GM12875 (cell line): ENCODE data around the gene COL9A3.

Source experiments
- H3K4me3 ChIP-seq: one replicate; pipeline ENCODE4 v1.5.1; 2011; ENCODE audit warnings: low read depth, low read length, control low read depth
- CTCF ChIP-seq: IDR thresholded peaks from 2 replicates; pipeline ENCODE4 v1.5.1; 2011; ENCODE audit warnings: low read depth, mild to moderate bottlenecking, control low read depth, inconsistent platforms, low read length, moderate library complexity, borderline replicate concordance; ENCODE audit not compliant: insufficient read depth

COL9A3 gene

DNA sequence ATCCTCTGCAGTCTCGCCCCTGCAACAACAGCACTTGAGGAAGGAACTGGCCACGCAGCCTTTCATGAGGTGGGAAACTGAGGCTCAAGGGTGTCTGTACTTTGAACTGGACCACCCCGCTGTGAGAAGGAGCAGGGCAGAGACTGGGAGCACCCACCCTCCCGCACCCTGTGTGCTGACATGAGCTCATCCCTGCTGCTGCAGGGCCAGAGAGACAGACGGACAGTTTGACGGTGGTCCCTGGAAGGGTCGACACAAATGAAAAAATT is 37.5 kb upstream of the COL9A3 start:
- H3K4me3 ChIP-seq, result no peak overlapping the region
- no peak for TF ChIP-seq CTCF

DNA sequence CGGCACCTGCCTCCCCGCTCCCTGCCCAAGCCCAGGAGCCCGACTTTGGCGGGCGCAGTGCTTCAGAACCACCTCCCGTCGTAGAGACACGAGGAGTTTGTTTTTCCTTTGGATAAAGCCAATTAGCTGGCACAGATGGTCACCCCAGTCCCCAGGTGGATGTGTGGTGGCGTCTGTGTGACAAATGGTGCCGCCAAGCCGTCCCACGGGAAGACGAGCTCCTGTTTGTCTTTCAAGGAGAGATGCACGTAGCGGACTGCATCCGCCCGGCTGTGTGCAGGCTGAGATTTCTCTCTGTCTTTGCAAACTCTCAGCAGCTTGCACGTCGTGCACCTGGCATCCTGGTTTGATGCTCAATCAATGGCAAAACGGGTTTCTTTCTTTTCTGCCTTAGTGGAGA is 36.6 kb upstream of the COL9A3 start:
- H3K4me3 ChIP-seq, result no peak overlapping the region
- no peak for TF ChIP-seq CTCF

- no peak overlapping the region for H3K4me3 ChIP-seq
- TF ChIP-seq CTCF, result no peak
Measured at GRCh38 chr20:62780696-62781095, 36.2 kb upstream of the COL9A3 start.

GRCh38 chr20:62782149-62782892 is 34.5 kb upstream of the COL9A3 start:
- TF ChIP-seq CTCF, result no peak
- no peak overlapping the region for H3K4me3 ChIP-seq

GRCh38 chr20:62782893-62783278 is 34.0 kb upstream of the COL9A3 start:
- no peak for TF ChIP-seq CTCF
- H3K4me3 ChIP-seq, result no peak overlapping the region

GRCh38 chr20:62784497-62784896 is 32.4 kb upstream of the COL9A3 start:
- TF ChIP-seq CTCF, result no peak
- no peak overlapping the region for H3K4me3 ChIP-seq

DNA sequence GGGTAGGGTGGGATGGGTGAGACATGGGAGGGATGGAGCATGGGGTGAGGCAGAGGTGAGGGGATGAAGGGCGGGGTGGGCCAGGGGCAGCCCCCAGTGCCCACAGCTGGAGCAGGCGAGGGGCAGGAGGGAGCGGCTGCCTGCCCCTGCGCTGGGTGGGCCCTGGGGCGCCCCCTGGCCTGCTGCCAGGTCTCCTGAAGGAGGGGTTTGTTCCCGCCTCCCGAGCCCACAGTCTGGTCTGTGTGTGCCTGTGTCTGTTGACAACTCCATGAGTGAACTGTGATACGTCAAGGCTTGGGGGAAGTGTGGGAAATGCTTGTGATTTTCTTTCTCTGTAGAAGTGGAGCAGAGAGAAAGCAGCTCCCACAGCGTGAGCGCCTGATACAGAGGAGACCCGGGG is 31.5 kb upstream of the COL9A3 start:
- no peak overlapping the region for H3K4me3 ChIP-seq
- TF ChIP-seq CTCF, result no peak
